Panc1 (cell line): ENCODE data around the gene SPEM2.

Experiments used
- POLR2AphosphoS5 ChIP-seq: IDR thresholded peaks from 2 replicates; pipeline ENCODE4 v1.6.1; 2012; ENCODE audit warnings: mild to moderate bottlenecking, low read depth, low read length, moderate library complexity
- SIN3A ChIP-seq: IDR thresholded peaks from 2 replicates; pipeline ENCODE4 v1.6.1; 2012; ENCODE audit warnings: low read depth, mild to moderate bottlenecking, low read length, moderate library complexity, borderline replicate concordance; ENCODE audit not compliant: insufficient read depth
- TCF7L2 ChIP-seq: IDR thresholded peaks from 2 replicates; pipeline ENCODE4 v1.6.1; 2011; ENCODE audit warnings: mild to moderate bottlenecking, low read depth, low read length, inconsistent platforms
- TF ChIP-seq, protein P1 (sequence below): fragments of 450-650 bp; IDR thresholded peaks from 2 replicates; pipeline ENCODE4 v1.5.1; 2017; ENCODE audit warnings: mild to moderate bottlenecking
- TF ChIP-seq, protein P2 (sequence below), 2 experiments: IDR thresholded peaks; 2 replicates each; pipeline ENCODE4 v1.6.1; 2011 to 2012; ENCODE audit warnings: low read depth in 2 of 2, control low read depth in 1 of 2, low read length in 1 of 2, mild to moderate bottlenecking in 1 of 2, moderate library complexity in 1 of 2; ENCODE audit not compliant: insufficient read depth in 1 of 2

DNA sequence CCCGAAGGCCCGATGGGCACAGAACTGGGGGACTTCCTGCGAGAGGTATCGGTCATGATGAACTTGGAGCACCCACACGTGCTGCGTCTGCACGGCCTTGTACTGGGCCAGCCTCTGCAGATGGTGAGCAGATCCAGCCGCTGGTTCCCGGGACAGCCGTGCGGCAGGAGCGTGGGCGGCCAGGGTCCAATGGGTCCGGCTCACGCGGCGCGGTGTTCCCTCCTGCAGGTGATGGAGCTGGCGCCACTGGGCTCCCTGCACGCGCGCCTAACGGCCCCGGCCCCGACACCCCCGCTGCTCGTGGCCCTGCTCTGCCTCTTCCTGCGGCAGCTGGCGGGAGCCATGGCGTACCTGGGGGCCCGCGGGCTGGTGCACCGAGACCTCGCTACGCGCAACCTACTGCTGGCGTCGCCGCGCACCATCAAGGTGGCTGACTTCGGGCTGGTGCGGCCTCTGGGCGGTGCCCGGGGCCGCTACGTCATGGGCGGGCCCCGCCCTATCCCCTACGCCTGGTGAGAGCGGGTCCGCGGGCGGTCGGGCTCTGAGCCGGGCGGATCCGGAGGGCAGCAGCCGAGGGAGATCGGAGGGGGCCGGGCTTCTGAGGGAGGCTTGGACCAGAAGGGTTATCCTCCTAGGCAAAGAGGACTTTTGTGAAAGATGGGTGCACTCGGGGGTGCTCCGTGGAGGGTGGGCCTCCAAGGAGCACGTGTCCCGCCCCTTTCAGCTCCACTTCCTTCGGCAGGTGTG is 41.5 kb upstream of the SPEM2 start:
- TF ChIP-seq, protein P1, sequence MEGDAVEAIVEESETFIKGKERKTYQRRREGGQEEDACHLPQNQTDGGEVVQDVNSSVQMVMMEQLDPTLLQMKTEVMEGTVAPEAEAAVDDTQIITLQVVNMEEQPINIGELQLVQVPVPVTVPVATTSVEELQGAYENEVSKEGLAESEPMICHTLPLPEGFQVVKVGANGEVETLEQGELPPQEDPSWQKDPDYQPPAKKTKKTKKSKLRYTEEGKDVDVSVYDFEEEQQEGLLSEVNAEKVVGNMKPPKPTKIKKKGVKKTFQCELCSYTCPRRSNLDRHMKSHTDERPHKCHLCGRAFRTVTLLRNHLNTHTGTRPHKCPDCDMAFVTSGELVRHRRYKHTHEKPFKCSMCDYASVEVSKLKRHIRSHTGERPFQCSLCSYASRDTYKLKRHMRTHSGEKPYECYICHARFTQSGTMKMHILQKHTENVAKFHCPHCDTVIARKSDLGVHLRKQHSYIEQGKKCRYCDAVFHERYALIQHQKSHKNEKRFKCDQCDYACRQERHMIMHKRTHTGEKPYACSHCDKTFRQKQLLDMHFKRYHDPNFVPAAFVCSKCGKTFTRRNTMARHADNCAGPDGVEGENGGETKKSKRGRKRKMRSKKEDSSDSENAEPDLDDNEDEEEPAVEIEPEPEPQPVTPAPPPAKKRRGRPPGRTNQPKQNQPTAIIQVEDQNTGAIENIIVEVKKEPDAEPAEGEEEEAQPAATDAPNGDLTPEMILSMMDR: no peak
- TF ChIP-seq TCF7L2: no peak
- TF ChIP-seq, protein P2, sequence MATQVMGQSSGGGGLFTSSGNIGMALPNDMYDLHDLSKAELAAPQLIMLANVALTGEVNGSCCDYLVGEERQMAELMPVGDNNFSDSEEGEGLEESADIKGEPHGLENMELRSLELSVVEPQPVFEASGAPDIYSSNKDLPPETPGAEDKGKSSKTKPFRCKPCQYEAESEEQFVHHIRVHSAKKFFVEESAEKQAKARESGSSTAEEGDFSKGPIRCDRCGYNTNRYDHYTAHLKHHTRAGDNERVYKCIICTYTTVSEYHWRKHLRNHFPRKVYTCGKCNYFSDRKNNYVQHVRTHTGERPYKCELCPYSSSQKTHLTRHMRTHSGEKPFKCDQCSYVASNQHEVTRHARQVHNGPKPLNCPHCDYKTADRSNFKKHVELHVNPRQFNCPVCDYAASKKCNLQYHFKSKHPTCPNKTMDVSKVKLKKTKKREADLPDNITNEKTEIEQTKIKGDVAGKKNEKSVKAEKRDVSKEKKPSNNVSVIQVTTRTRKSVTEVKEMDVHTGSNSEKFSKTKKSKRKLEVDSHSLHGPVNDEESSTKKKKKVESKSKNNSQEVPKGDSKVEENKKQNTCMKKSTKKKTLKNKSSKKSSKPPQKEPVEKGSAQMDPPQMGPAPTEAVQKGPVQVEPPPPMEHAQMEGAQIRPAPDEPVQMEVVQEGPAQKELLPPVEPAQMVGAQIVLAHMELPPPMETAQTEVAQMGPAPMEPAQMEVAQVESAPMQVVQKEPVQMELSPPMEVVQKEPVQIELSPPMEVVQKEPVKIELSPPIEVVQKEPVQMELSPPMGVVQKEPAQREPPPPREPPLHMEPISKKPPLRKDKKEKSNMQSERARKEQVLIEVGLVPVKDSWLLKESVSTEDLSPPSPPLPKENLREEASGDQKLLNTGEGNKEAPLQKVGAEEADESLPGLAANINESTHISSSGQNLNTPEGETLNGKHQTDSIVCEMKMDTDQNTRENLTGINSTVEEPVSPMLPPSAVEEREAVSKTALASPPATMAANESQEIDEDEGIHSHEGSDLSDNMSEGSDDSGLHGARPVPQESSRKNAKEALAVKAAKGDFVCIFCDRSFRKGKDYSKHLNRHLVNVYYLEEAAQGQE (IDR thresholded peaks at IDR 0.05; ENCODE audit: insufficient read depth in 1 of 2, low read depth in 2 of 2, low read length in 1 of 2): no peak
- no peak for TF ChIP-seq SIN3A
- TF ChIP-seq POLR2AphosphoS5: no peak
